ENCODE measurements around the gene P4HA2.
A peak's percentile ranks its signal among the peaks of the same experiment; 100 is the strongest.

The P4HA2 gene

GRCh38 chr5:132227485-132228240 lies at the start of gene P4HA2:
P4HA2 (minus strand) TSS chr5:132227853; CDS start chr5:132218626, 9,227 bp downstream.
- DNase-seq: peak; percentile 47

- no peak for DNase-seq
Measured at GRCh38 chr5:132277256-132277655, 49.6 kb upstream of the P4HA2 start.

GRCh38 chr5:132275367-132276220 lies 47.9 kb upstream of the P4HA2 start:
- no peak for DNase-seq

GRCh38 chr5:132274050-132274792 lies 46.6 kb upstream of the P4HA2 start:
- no peak for DNase-seq

- DNase-seq: no peak
Measured at GRCh38 chr5:132273631-132274030, 46.0 kb upstream of the P4HA2 start.

- peak; percentile 69 for DNase-seq
Measured at GRCh38 chr5:132272311-132273210, 44.9 kb upstream of the P4HA2 start.

- no peak for DNase-seq
Measured at GRCh38 chr5:132271251-132272246, 43.9 kb upstream of the P4HA2 start.

- DNase-seq: no peak
Measured at GRCh38 chr5:132270706-132271105, 43.1 kb upstream of the P4HA2 start.

GRCh38 chr5:132270335-132270665 lies 42.6 kb upstream of the P4HA2 start:
- no peak for DNase-seq

GRCh38 chr5:132269635-132270334 lies 42.1 kb upstream of the P4HA2 start:
- no peak for DNase-seq

- DNase-seq: no peak
Measured at GRCh38 chr5:132268769-132269551, 41.3 kb upstream of the P4HA2 start.

GRCh38 chr5:132267931-132268768 lies 40.5 kb upstream of the P4HA2 start:
- DNase-seq: no peak

GRCh38 chr5:132267166-132267739 lies 39.6 kb upstream of the P4HA2 start:
- DNase-seq: no peak

- no peak for DNase-seq
Measured at GRCh38 chr5:132266836-132267160, 39.1 kb upstream of the P4HA2 start.

- no peak for DNase-seq
Measured at GRCh38 chr5:132266031-132266835, 38.6 kb upstream of the P4HA2 start.

- no peak for DNase-seq
Measured at GRCh38 chr5:132265336-132266030, 37.8 kb upstream of the P4HA2 start.
